Posterior cingulate gyrus (tissue), 11 donors: Measurements from ENCODE around the gene TNNT2.

ENCODE experiments used
- DNase-seq, 10 donors: peaks; one replicate each; pipeline versions ENCODE4 v3.0.0 to v3.0.0-alpha.2; 2020 to 2021; ENCODE audit warnings: mixed read lengths in 3 of 10
- intact Hi-C: fragments of 100-400 bp; cut with DNase I; formaldehyde crosslinking; loops from one replicate; pipeline ENCODE4 v1.15.1; 2023

The TNNT2 gene

GRCh38 chr1:201383647-201384405, 6.3 kb upstream of the TNNT2 start:
- intact Hi-C loops: no loop called here
- peak in 3 of 10 donors; percentile 30 to 39 (median 35) for DNase-seq

GRCh38 chr1:201381130-201381529, 3.6 kb upstream of the TNNT2 start:
- peak in 1 of 10 donors; percentile 71 for DNase-seq
- intact Hi-C loops: loop anchor here (2.0 kb wide), 1 partner anchor 20 kb away; no protein-coding TSS in a partner anchor

GRCh38 chr1:201379733-201380242, 2.3 kb upstream of the TNNT2 start:
- intact Hi-C loops: loop anchor here (2.0 kb wide), 1 partner anchor 19 kb away; no protein-coding TSS in a partner anchor
- DNase-seq: peak in 2 of 10 donors; percentile 30 to 51

GRCh38 chr1:201378804-201379203, 1.3 kb upstream of the TNNT2 start:
- peak in 1 of 10 donors; percentile 60 for DNase-seq
- intact Hi-C loops: no loop called here

- intact Hi-C loops: no loop called here
- no peak for DNase-seq
Observed at GRCh38 chr1:201376464-201377374, 761 bp downstream of the TNNT2 start.

- intact Hi-C loops: no loop called here
- DNase-seq: no peak
Observed at GRCh38 chr1:201376107-201376463, 1.4 kb downstream of the TNNT2 start.

- intact Hi-C loops: no loop called here
- DNase-seq: no peak
Observed at GRCh38 chr1:201375169-201375568, 2.3 kb downstream of the TNNT2 start.

- no peak for DNase-seq
- intact Hi-C loops: no loop called here
Observed at GRCh38 chr1:201374364-201374763, 3.1 kb downstream of the TNNT2 start.

- no peak for DNase-seq
- intact Hi-C loops: no loop called here
Observed at GRCh38 chr1:201371792-201372191, 5.7 kb downstream of the TNNT2 start.

GRCh38 chr1:201371276-201371675, 6.2 kb downstream of the TNNT2 start:
- DNase-seq: no peak
- intact Hi-C loops: no loop called here

GRCh38 chr1:201370500-201370899, 7.0 kb downstream of the TNNT2 start:
- intact Hi-C loops: no loop called here
- peak in 6 of 10 donors; percentile 31 to 90 (median 46) for DNase-seq

GRCh38 chr1:201369209-201369608, 8.3 kb downstream of the TNNT2 start:
- DNase-seq: no peak
- intact Hi-C loops: no loop called here

GRCh38 chr1:201366696-201367095, 10.8 kb downstream of the TNNT2 start:
- DNase-seq: peak in 3 of 10 donors; percentile 42 to 62 (median 58)
- intact Hi-C loops: no loop called here

- intact Hi-C loops: no loop called here
- peak in 3 of 10 donors; percentile 66 to 77 (median 69) for DNase-seq
Observed at GRCh38 chr1:201365251-201365650, 12.2 kb downstream of the TNNT2 start.

- DNase-seq: peak in 3 of 10 donors; percentile 61 to 76 (median 64)
- intact Hi-C loops: no loop called here
Observed at GRCh38 chr1:201364808-201365105, 12.7 kb downstream of the TNNT2 start.

GRCh38 chr1:201363467-201363866, 14.0 kb downstream of the TNNT2 start:
- DNase-seq: peak in 3 of 10 donors; percentile 15 to 41 (median 26)
- intact Hi-C loops: no loop called here

GRCh38 chr1:201362906-201363305, 14.6 kb downstream of the TNNT2 start:
- intact Hi-C loops: no loop called here
- peak in 3 of 10 donors; percentile 46 to 54 (median 52) for DNase-seq

GRCh38 chr1:201361652-201362504, 15.6 kb downstream of the TNNT2 start:
- peak in 7 of 10 donors; percentile 28 to 92 (median 41) for DNase-seq
- intact Hi-C loops: loop anchor here (1.0 to 2.0 kb wide), 2 partner anchors 19 to 108 kb away; no protein-coding TSS in a partner anchor

- intact Hi-C loops: loop anchor here (1.0 to 2.0 kb wide), 2 partner anchors 20 to 107 kb away; no protein-coding TSS in a partner anchor
- DNase-seq: peak in 3 of 10 donors; percentile 64 to 81 (median 70)
Observed at GRCh38 chr1:201360901-201361651, 16.4 kb downstream of the TNNT2 start.
